ENCODE data around the gene MPZL2. TPM values are rescaled to one million over a fixed set of nuclear protein-coding genes. Genes with fewer than 3 reads are reported as not detected.

The MPZL2 gene
- total and polyA plus RNA-seq, 2 donors: 44.2 to 62.8 TPM

GRCh38 chr11:118229274-118229847 is 34.7 kb downstream of the MPZL2 start:
- H3K4me1 ChIP-seq (ENCODE audit: insufficient read depth): no peaks in the 10 kb centered on the region
- H3K27ac ChIP-seq (ENCODE audit: low read depth): no peak overlapping the region
- H3K36me3 ChIP-seq (ENCODE audit: insufficient read depth): no peaks in the 10 kb centered on the region
- 75% methylated on average over 5 of the region's 5 CpGs for WGBS
- no peak for DNase-seq (ENCODE audit: extremely low spot score)
- no peak overlapping the region for H3K4me3 ChIP-seq (ENCODE audit: low read depth, low read length)

DNA sequence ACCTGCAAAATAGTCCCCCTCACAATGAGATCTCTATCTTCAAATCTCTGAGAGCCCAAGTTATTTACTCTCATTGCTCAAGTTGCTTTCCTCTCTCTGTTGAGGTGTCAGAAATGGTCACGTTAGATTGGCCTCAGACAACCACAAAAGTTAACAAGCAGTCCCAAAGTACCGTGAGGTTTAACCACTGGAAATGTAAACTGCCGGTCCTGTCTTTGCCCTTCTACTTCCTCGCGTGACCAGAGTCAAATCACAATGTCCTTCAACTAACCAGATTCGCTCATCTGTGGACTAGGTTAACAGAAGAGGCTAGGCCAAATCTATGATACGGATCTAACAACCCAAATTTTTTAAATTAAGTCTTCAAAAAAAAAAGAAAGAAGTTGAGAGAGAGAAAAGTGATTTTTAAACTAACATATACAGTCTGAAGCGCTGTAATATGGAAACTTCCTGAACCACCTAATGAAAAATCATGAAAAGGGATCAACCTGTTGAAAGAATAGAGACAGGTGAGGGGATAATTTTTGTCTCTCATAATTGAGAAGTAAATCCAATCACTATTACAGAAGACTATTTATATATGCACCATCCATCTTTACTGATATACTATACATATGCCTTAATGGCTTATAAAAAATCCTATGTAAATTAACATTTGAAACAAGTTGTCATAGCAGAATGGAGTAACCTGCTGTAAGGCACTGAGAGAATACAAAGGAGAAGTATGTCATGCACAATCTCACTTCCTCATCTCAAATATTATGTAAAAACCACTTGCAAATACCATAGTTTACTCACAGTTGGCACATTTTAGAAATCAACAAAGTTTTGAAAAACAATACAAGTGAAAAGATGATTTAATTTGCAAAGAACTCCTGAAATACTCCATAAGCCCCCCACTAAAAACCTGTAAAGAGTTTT is 36.0 kb downstream of the MPZL2 start:
- no peak overlapping the region for H3K4me3 ChIP-seq (ENCODE audit: low read depth, low read length)
- H3K36me3 ChIP-seq (ENCODE audit: insufficient read depth): no peaks in the 10 kb centered on the region
- WGBS: 74% methylated on average over 8 of the region's 8 CpGs
- H3K4me1 ChIP-seq (ENCODE audit: insufficient read depth): no peaks in the 10 kb centered on the region
- no peak overlapping the region for H3K27ac ChIP-seq (ENCODE audit: low read depth)
- no peak for DNase-seq (ENCODE audit: extremely low spot score)

GRCh38 chr11:118226781-118227180 is 37.3 kb downstream of the MPZL2 start:
- Histone ChIP-seq H3K4me3 (ENCODE audit: low read depth, low read length) (no peak overlapping the region), H3K27ac (ENCODE audit: low read depth) (no peak overlapping the region), H3K36me3 (ENCODE audit: insufficient read depth) (no peaks in the 10 kb centered on the region), H3K4me1 (ENCODE audit: insufficient read depth) (no peaks in the 10 kb centered on the region)
- WGBS: 72% methylated on average over 2 of the region's 2 CpGs
- no peak for DNase-seq (ENCODE audit: extremely low spot score)

DNA sequence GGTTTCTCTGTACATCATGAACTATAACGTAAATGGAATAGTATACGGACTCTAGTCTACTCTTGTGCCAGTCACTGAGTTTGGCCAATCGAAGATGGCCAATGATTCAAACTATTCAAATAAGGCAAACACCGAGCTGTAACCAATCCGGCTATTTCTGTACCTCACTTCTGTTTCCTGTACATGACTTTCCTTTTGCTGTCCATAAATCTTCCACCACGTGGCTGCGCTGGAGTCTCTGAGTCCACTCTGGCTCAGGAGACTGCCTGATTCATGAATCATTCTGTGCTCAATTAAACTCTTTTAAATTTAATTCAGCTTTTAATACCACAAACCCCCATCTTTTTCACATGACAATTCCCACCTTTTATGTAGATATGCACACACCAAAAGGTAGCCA is 37.8 kb downstream of the MPZL2 start:
- no peak for DNase-seq (ENCODE audit: extremely low spot score)
- 55% methylated on average over 7 of the region's 7 CpGs for WGBS
- Histone ChIP-seq H3K36me3 (ENCODE audit: insufficient read depth) (no peaks in the 10 kb centered on the region), H3K4me3 (ENCODE audit: low read depth, low read length) (no peak overlapping the region), H3K4me1 (ENCODE audit: insufficient read depth) (no peaks in the 10 kb centered on the region), H3K27ac (ENCODE audit: low read depth) (no peak overlapping the region)

GRCh38 chr11:118224511-118225188 is 39.4 kb downstream of the MPZL2 start, which contains the start of gene JAML:
Gene JAML, minus strand, starts transcription at chr11:118225011. Its CDS starts 10,145 bp downstream, at chr11:118214866.
- WGBS: 60% methylated on average over 6 of the region's 6 CpGs
- Histone ChIP-seq H3K27ac (ENCODE audit: low read depth) (no peak within 1 kb of the TSS), H3K4me3 (ENCODE audit: low read depth, low read length) (peak within 1 kb of the TSS; percentile 21), H3K4me1 (ENCODE audit: insufficient read depth) (no peaks in the 10 kb centered on the region), H3K36me3 (ENCODE audit: insufficient read depth) (no peaks in the 10 kb centered on the region)
- DNase-seq (ENCODE audit: extremely low spot score): no peak

DNA sequence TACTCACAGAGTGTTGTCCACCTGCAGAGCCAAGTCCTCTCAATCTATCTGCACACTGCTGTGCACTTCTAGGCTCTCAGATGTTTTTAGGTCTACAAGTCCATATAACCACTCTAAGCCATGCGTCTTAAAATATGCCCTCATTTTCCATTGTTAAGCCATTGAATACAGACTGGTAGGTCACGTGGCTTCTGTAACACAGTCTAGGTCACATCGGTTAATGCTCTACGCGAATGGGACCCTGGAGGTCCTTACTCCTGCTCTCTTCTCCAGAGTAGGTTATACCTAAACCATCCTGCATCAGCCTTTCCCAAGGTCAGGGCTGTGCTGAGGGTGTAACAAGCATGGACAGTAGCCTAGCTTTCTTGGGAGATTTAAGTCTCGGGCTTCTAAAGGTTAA is 40.1 kb downstream of the MPZL2 start:
- H3K4me1 ChIP-seq (ENCODE audit: insufficient read depth): no peaks in the 10 kb centered on the region
- H3K36me3 ChIP-seq (ENCODE audit: insufficient read depth): no peaks in the 10 kb centered on the region
- DNase-seq (ENCODE audit: extremely low spot score): no peak
- 79% methylated on average over 6 of the region's 6 CpGs for WGBS
- no peak overlapping the region for H3K27ac ChIP-seq (ENCODE audit: low read depth)
- H3K4me3 ChIP-seq (ENCODE audit: low read depth, low read length): peak overlapping the region; percentile 18

- peak overlapping the region; percentile 4 for H3K4me3 ChIP-seq (ENCODE audit: low read depth, low read length)
- no peaks in the 10 kb centered on the region for H3K36me3 ChIP-seq (ENCODE audit: insufficient read depth)
- H3K27ac ChIP-seq (ENCODE audit: low read depth): no peak overlapping the region
- H3K4me1 ChIP-seq (ENCODE audit: insufficient read depth): no peaks in the 10 kb centered on the region
- no peak for DNase-seq (ENCODE audit: extremely low spot score)
- WGBS: 66% methylated on average over 2 of the region's 2 CpGs
These were observed 40.5 kb downstream of the MPZL2 start for GRCh38 chr11:118223570-118223969.

DNA sequence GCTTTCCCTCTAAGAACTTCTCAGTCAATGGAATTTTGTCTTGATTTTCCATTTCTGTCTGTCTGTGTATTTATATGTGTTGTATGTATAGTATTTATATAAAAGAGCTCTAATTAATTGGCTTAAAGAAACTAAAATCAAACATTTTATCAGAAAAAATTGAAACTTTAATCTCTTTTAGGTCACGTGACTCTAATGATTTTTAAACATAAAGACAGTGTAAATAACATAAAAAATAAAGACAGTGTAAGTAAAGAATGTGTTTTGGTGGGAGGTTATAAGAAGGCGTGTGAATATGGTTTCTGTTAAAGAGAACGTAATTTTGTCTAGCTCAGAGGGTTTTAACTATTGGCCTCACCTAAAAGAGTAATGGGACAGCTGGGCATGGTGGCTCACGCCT is 41.7 kb downstream of the MPZL2 start:
- Histone ChIP-seq H3K27ac (ENCODE audit: low read depth) (no peak overlapping the region), H3K4me1 (ENCODE audit: insufficient read depth) (no peaks in the 10 kb centered on the region), H3K36me3 (ENCODE audit: insufficient read depth) (no peaks in the 10 kb centered on the region), H3K4me3 (ENCODE audit: low read depth, low read length) (no peak overlapping the region)
- 66% methylated on average over 4 of the region's 4 CpGs for WGBS
- DNase-seq (ENCODE audit: extremely low spot score): no peak

DNA sequence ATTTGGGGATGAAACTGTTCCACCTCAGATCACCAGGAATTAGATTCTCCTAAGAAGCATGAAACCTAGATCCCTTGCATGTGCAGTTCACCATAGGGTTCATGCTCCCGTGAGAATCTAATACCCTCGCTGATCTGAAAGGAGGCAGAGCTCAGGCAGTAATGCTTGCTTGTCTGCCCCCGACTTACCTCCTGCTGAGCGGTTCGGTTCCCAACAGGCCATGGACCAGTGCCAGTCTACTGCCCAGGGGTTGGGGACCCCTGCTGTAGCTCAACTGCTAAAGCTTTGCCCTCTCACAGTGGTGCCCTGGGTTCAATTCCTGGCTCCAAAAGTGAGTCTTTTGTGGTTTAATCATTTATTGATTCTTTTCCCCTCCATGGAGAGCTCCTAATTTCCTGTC is 42.7 kb downstream of the MPZL2 start:
- WGBS: 66% methylated on average over 5 of the region's 5 CpGs
- DNase-seq (ENCODE audit: extremely low spot score): no peak
- no peak overlapping the region for H3K27ac ChIP-seq (ENCODE audit: low read depth)
- H3K4me3 ChIP-seq (ENCODE audit: low read depth, low read length): no peak overlapping the region
- no peaks in the 10 kb centered on the region for H3K36me3 ChIP-seq (ENCODE audit: insufficient read depth)
- H3K4me1 ChIP-seq (ENCODE audit: insufficient read depth): no peaks in the 10 kb centered on the region

- no peak for DNase-seq (ENCODE audit: extremely low spot score)
- 88% methylated on average over 1 of the region's 1 CpG for WGBS
These were observed 44.4 kb downstream of the MPZL2 start for GRCh38 chr11:118219732-118220131.

DNA sequence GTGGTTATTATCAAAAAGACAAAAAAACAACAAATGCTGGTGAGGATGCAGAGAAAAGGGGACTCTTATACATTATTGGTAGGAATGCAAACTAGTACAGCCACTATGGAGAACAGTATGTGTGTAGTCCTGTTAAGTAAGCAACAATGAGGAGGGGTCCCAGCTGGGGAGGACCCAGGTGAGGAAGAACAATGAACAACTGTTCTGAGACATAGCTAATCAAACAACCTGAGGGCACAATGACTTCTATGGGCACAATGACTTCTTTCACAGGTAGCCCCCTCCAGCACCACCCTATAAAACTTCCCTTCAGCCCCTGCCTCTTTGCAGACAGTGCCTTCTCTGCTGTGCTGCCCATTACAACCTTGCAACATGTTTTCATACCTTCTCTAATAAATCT is 44.9 kb downstream of the MPZL2 start:
- Histone ChIP-seq H3K36me3 (ENCODE audit: insufficient read depth) (no peaks in the 10 kb centered on the region), H3K27ac (ENCODE audit: low read depth) (no peak overlapping the region), H3K4me1 (ENCODE audit: insufficient read depth) (no peaks in the 10 kb centered on the region), H3K4me3 (ENCODE audit: low read depth, low read length) (no peak overlapping the region)
- DNase-seq (ENCODE audit: extremely low spot score): no peak

More at GRCh38 chr11:118219732-118220131, 44.4 kb downstream of the MPZL2 start:
- Histone ChIP-seq H3K36me3 (ENCODE audit: insufficient read depth) (no peaks in the 10 kb centered on the region), H3K27ac (ENCODE audit: low read depth) (no peak overlapping the region), H3K4me1 (ENCODE audit: insufficient read depth) (no peaks in the 10 kb centered on the region), H3K4me3 (ENCODE audit: low read depth, low read length) (no peak overlapping the region)

GRCh38 chr11:118217575-118217974 is 46.5 kb downstream of the MPZL2 start:
- no peak for DNase-seq (ENCODE audit: extremely low spot score)
- no peaks in the 10 kb centered on the region for H3K4me1 ChIP-seq (ENCODE audit: insufficient read depth)
- H3K36me3 ChIP-seq (ENCODE audit: insufficient read depth): no peaks in the 10 kb centered on the region
- WGBS: 85% methylated on average over 3 of the region's 3 CpGs
- no peak overlapping the region for H3K4me3 ChIP-seq (ENCODE audit: low read depth, low read length)
- H3K27ac ChIP-seq (ENCODE audit: low read depth): no peak overlapping the region

DNA sequence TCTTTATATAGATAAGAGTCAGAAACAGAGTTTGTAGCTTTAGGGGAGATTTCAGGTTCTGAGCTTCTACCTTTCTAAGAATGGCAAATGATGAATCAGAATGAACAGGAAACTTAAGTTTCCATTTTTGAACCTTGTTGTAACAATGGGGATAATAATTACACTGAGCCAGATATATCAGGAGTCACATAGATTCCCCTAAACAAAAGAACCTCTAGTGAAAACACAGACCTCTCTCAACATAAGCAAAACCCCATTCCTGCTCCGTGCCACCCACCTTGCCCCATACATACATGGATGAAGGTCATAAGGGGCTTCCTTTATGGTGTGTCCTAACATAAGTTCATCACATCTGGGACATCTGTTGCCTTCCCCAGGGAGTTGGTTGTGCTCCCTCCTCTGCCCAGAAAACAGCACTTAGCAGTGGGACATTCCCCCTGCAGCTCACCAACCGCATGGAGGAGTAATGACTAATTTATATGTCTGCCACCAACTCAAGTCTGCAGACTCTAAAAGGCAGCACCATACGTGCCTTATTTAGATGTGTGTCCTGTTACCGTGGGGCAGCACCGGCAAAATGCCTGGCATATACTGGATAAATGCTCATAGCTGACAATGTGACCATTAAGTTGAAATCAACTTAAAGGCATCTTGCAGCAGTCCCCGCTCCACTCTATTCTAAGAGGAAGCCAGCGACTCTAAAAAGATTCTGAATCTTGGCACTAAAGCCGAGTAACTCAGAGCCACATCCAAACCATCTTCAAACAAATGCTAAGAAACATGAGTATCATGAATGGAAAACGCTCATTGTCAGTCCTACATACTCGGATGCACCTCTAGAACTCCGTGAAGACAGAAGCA is 47.2 kb downstream of the MPZL2 start:
- Histone ChIP-seq H3K4me1 (ENCODE audit: insufficient read depth) (no peaks in the 10 kb centered on the region), H3K4me3 (ENCODE audit: low read depth, low read length) (no peak overlapping the region), H3K36me3 (ENCODE audit: insufficient read depth) (no peaks in the 10 kb centered on the region), H3K27ac (ENCODE audit: low read depth) (no peak overlapping the region)
- 69% methylated on average over 11 of the region's 11 CpGs for WGBS
- no peak for DNase-seq (ENCODE audit: extremely low spot score)

Measured in urinary bladder (tissue), 4 donors.